ENCODE measurements around the gene PNMA6F. TPM values are rescaled to one million over a fixed set of nuclear protein-coding genes. Genes with fewer than 3 reads are reported as not detected.

PNMA6F gene
- total and polyA plus RNA-seq, 2 experiments from 2014 or later = 0.06 to 0.83 TPM

- TF ChIP-seq, protein P1, sequence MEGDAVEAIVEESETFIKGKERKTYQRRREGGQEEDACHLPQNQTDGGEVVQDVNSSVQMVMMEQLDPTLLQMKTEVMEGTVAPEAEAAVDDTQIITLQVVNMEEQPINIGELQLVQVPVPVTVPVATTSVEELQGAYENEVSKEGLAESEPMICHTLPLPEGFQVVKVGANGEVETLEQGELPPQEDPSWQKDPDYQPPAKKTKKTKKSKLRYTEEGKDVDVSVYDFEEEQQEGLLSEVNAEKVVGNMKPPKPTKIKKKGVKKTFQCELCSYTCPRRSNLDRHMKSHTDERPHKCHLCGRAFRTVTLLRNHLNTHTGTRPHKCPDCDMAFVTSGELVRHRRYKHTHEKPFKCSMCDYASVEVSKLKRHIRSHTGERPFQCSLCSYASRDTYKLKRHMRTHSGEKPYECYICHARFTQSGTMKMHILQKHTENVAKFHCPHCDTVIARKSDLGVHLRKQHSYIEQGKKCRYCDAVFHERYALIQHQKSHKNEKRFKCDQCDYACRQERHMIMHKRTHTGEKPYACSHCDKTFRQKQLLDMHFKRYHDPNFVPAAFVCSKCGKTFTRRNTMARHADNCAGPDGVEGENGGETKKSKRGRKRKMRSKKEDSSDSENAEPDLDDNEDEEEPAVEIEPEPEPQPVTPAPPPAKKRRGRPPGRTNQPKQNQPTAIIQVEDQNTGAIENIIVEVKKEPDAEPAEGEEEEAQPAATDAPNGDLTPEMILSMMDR (conservative IDR thresholded peaks at IDR 0.05; ENCODE audit: low read depth in 2 of 2) = no peak
- TF ChIP-seq CREB1 (CRISPR knock-in tag; IDR thresholded peaks at IDR 0.05; ENCODE audit: low read depth) (no peak), POLR2AphosphoS5 (IDR thresholded peaks at IDR 0.05; ENCODE audit: low read depth) (no peak), ETS1 (IDR thresholded peaks at IDR 0.05) (no peak), JUNB (IDR thresholded peaks at IDR 0.05; ENCODE audit: unreplicated experiment) (no peak), STAT1 (IDR thresholded peaks at IDR 0.05; ENCODE audit: unreplicated experiment) (no peak)
- TF ChIP-seq, protein P2, sequence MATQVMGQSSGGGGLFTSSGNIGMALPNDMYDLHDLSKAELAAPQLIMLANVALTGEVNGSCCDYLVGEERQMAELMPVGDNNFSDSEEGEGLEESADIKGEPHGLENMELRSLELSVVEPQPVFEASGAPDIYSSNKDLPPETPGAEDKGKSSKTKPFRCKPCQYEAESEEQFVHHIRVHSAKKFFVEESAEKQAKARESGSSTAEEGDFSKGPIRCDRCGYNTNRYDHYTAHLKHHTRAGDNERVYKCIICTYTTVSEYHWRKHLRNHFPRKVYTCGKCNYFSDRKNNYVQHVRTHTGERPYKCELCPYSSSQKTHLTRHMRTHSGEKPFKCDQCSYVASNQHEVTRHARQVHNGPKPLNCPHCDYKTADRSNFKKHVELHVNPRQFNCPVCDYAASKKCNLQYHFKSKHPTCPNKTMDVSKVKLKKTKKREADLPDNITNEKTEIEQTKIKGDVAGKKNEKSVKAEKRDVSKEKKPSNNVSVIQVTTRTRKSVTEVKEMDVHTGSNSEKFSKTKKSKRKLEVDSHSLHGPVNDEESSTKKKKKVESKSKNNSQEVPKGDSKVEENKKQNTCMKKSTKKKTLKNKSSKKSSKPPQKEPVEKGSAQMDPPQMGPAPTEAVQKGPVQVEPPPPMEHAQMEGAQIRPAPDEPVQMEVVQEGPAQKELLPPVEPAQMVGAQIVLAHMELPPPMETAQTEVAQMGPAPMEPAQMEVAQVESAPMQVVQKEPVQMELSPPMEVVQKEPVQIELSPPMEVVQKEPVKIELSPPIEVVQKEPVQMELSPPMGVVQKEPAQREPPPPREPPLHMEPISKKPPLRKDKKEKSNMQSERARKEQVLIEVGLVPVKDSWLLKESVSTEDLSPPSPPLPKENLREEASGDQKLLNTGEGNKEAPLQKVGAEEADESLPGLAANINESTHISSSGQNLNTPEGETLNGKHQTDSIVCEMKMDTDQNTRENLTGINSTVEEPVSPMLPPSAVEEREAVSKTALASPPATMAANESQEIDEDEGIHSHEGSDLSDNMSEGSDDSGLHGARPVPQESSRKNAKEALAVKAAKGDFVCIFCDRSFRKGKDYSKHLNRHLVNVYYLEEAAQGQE (IDR thresholded peaks at IDR 0.05; ENCODE audit: unreplicated experiment) = no peak
These were observed 17.3 kb upstream of the PNMA6F start (continued) for GRCh38 chrX:153338836-153339235.

- Histone ChIP-seq H2AFZ (no peak overlapping the region), H3F3A (replicated peaks; ENCODE audit: low read depth) (no peaks in the 10 kb centered on the region), H3K27ac (ENCODE audit: low read depth) (no peak overlapping the region), H3K4me1 (ENCODE audit: insufficient read depth) (peaks cover 12% of the 10 kb centered on the region; the same call in 1 of the 2 replicates), H3K4me2 (no peak overlapping the region), H4K20me1 (replicated peaks; ENCODE audit: insufficient read depth) (no peaks in the 10 kb centered on the region), H3K4me3 (no peak overlapping the region), H3K9me2 (ENCODE audit: insufficient read depth) (no peaks in the 10 kb centered on the region), H3K27me3 (ENCODE audit: insufficient read depth) (no peaks in the 10 kb centered on the region), H3K79me2 (replicated peaks; ENCODE audit: insufficient read depth) (peaks cover 16% of the 10 kb centered on the region; the same call in 1 of the 2 replicates), H3K36me3 (ENCODE audit: insufficient read depth) (no peaks in the 10 kb centered on the region)
- Mint-ChIP-seq H3K4me1 (peaks cover 19% of the 10 kb centered on the region), H3K27ac (no peak overlapping the region), H3K27me3 (ENCODE audit: insufficient read depth, low read depth, poor library complexity) (peaks cover 1% of the 10 kb centered on the region), H3K4me3 (no peak overlapping the region), H3K9me3 (no peaks in the 10 kb centered on the region), H3K36me3 (ENCODE audit: low read depth) (peaks cover 26% of the 10 kb centered on the region)
- DNase-seq (ENCODE audit: low spot score) (no peak), ATAC-seq (no peak)
- no peak for TF ChIP-seq EZH2phosphoT487 (IDR thresholded peaks at IDR 0.05; ENCODE audit: unreplicated experiment)
- no peak for TF ChIP-seq ZNF462 (CRISPR knock-in tag; IDR thresholded peaks at IDR 0.05)
- no peak for TF ChIP-seq JUNB (IDR thresholded peaks at IDR 0.05; ENCODE audit: unreplicated experiment)
- no peak for TF ChIP-seq CREB1 (CRISPR knock-in tag; IDR thresholded peaks at IDR 0.05; ENCODE audit: low read depth)
- no peak for TF ChIP-seq ZNF331 (CRISPR knock-in tag; IDR thresholded peaks at IDR 0.05; ENCODE audit: low read depth)
- TF ChIP-seq ETS1 (IDR thresholded peaks at IDR 0.05) = no peak
- no peak for TF ChIP-seq EZH2 (IDR thresholded peaks at IDR 0.05; ENCODE audit: low read depth, unreplicated experiment)
- no peak for TF ChIP-seq STAT1 (IDR thresholded peaks at IDR 0.05; ENCODE audit: unreplicated experiment)
These were observed 15.4 kb upstream of the PNMA6F start for GRCh38 chrX:153336988-153337387.

Data from GM23338 (cell line).